Amniotic stem cell (primary cell): ENCODE data around the gene ARHGAP30.

Source experiments
- DNase-seq: peaks from one replicate; lab custom pipeline; 2025; lab: John Stamatoyannopoulos, UW

Gene ARHGAP30

DNA sequence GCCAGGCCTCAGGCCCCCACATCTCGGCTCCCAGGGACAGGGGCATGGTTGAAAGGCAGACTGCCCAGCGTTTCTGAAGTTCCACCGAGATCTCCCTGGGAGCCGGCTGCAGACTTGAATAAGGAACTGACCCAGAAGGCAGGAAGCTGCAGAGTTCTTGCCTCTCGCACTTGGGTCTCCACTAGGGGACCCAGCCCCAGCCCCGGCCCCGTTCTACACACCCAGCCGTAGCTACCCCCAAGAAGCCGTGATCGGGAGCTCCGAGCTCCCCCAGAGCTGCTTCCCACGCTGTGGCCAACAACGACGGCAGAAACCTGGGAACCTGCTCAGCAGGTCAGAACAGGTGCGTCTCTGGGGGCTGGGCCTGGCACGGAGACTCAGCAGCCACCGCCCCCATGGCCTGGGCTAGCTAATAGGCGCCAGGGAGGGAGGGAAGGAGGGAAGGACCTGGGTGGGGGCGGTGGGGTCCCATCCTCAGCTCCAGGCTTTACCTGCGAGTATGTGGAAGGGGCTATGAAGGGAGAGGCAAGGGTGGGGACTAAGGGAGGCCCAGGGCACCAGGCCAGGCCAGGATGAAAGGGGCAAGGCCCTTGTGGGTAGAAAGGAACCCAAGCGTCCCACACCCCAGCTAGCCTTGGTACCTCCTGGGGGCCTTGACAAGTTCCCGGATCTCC is 19.7 kb upstream of the ARHGAP30 start, which contains the start of gene NECTIN4:
TSS of gene NECTIN4 (minus strand) at position 308 of the 674 bp plus-strand sequence. CDS start at position 46, 262 bp downstream.
- DNase-seq, result no peak

DNA sequence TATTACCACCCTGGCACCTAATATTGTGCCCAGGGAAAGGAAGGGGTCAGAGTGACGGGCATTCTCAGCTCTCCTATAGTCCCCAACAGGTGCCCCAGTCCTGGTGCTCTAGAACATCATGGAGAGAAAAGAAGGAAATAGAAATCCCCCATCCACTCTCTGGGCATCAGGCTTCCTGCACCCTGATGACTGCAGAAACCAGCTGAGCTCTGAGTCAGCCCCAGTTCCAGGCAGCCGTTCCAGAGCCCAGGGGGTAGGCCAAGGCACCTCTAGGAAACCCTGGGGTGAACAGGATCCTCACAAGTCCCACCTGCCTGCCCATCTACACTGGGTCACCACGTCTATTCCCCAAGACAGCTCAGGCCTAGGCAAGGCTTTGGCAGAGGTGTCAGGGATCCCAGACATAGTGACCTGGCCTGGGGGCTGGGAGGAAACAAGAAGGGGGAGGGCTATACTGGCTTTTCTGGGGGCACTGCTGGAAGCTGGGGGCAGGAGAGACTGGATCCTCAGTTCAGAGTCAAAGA is 19.0 kb upstream of the ARHGAP30 start:
- DNase-seq, result no peak

DNA sequence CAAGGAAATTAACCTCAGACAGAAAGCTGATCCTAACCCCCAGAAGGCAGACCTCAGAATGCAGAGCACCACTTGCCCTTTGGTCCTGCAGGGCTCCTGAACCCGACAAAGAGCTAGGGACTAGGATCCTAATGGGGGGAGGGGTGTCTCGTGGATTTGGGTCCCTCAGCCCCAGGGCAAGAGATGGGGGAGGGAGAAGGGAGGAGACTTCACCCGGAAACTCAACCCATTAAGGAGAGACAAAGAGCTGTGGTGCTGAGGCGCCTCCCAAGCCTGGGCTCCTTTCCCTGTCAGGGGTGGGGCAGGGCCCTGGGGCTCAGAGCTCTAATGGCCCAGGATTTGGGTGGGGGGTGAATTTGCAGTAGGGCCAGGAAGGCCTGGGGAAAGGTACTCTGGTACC is 16.8 kb upstream of the ARHGAP30 start:
- DNase-seq, result no peak

DNA sequence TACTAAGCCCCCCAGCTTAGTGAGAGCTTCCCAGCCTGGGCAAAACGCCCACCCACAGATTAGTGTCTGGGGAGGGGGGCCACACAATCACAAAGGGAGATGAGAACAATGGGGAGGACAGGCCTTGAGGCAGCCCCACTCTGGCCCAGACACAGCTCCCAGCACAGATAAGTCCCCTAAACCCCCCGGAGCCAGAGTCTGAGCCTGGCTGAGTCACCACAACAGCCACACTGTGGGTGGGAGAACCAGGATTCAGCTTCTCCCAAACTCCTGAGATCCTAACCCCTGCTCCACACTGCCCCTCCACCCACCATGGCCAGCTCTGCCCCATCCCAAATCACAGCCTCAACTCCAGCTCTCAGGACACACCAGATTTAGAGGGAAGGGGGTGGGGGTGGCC is 15.5 kb upstream of the ARHGAP30 start:
- DNase-seq, result no peak

DNA sequence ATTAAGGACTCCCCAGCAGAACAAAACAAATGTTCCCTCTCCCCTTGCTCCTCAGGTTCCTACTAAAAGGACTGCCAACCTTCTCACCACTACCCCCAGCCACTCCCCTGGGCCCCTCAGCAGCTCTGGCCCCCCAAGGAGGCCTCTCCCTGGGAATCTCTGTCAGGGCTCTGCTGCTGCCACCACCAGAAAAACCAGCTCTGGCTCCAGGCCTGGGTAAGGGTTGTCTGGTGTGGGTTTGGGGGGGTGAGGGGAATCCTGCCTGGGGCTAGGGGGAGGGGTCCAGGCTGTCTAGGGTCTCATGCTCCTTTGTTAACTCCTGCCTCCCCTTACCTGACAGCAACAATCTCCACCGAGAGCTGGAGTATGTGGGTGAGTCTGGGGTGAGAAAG is 14.9 kb upstream of the ARHGAP30 start:
- no peak for DNase-seq

DNA sequence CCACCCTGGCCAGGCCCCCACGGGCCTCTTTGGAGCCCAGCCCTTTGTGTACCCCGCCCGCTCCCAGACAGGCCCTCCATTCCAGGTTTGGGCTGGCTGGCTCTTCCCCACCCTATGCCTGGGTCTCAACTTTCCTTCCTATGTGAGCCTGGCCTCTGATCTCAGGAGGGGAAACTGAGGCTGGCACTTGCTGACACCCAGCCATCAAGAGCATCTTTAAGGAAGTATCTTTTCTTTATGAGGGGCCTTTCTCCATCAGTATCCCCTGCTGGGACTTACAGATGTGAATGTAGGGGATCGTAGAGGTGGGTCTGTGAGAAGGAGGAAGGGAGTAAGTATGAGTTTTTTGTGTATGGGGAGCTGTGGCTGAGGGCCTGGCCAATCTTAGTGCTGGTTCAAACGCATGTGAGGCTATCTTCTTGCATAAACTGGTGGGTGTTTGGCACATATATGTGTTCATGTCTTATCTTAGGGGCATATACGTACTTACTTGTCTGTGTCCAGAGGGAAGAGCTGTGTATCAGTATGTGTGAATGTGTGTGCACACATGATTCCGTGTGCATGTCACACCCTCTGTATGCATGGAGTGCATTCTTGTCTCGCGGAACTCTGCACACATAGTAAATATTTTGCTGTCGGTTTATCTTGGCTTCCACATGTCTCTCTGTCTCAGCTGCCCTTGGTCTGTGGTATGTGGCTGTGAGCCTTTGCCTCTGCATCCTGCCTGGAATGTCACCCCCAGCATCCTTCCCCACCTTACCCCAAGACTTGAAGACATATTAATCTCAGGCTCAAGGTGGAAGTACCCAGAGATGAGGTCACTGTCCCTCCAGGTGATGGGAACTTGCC is 14.3 kb upstream of the ARHGAP30 start:
- DNase-seq, result no peak

DNA sequence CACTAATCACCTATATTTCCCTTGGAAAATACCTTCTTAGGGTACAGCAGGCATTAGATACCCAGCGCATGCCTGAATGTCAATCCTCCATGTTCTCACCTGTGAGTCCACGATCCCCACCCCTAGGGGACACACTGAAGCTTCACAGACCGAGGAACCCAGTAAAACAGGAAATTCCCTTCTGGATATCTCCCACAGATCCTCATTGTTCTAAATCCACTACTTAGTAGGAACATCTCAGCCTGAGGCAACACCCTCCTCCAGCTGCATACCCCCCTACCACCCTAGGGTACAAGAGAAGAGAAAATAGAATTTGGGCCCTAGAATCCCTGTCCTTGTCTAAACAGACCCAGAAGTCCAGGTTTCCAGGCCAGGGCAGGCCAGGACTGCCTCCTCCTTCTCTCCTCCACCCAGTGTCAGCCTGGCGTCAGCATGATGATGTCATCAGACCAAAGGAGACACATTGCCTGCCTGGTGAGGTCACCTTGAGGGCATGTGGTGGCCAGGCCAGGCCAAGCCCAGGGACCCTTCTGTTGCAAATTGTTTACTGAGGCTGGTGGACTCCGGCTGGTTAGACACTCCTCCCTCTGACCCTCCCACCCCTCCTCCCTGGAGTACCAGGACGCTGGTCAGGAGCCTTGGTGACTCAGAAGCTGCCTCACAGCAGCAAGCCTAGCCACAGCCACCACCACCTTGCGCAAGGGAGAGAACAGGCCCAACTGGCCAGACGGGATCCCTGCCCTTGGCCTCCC is 13.5 kb upstream of the ARHGAP30 start:
- DNase-seq, result peak; percentile 51

DNA sequence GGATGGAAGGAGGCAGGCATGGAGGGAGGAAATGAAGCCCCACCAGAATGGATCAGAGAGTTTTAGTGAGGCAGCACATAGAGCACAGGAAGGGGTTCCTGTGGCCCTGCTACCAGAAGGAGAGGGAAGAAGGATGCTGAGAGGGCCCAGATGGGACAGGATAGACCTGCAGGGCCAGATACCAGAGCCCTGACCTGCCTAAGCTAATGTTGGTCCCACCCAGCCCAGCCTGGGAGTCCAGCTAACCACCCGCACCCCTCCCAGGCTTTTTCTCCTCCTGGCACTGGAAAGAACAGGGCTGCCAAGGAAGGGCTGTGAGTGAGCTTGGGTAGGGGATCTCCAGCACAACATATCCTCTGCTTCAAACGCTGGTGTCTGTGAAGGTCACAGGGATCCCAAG is 12.8 kb upstream of the ARHGAP30 start:
- no peak for DNase-seq

DNA sequence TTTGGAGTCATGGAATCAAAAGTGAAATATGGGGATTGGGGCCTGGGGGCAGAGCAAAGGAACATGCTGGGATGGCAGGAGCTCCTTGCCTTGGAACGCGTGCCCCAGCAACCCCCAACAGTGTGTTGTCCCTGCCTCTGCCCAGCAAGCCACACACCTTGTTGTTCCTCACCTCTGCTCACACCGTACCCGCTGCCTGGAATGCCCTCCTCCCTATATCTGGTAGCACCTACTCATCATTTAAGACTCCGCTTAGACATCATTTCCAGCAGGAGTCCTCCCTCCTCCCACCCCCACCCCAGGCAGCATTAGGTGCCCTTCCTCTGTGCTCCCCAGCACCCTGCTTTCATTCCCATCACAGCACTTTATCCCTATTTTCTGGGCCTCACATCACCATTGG is 11.8 kb upstream of the ARHGAP30 start:
- no peak for DNase-seq

DNA sequence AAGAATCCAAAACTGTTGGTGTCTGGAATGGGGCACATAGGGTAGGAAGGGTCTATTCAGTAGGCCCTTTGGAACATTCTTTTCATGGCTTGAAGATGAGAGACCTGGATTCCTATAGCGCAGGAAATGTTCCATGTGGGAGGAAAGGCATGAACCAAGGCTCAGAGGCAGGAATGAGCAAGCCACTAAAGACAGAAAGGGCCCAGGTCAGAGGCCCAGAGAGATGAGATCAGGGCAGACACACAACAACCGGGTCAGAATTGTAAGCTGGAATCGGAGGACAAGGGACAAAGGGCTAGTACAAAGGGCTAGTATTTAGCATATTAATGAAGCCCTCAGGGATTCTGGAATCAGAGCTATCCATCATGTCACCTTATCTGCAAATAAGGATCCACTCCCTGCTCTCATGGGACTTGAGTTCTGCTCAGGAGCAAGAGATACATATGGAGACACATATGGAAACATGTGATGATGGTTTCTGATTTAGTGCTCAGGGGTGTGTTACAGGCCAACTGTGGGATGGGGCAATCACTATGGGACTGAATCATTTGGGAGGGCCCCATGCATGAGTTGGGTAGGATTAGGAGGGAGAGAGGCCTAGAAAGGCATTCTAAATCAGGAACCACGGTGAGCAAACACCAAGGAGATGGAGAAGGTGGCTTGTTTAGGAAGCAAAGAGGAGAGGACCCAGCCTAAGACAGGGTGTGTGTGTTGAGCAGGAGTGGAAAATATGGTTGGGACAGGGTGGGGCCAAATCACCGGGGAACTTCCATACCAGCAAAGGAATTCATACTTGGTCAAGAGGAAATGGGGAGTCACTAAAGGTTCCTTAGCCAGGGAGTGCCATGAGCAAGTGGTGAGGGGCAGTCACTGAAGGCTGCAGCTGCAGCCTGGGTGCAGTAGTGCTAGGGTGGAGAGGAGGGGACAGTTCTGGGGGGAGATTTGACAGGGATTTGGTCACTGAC is 11.0 kb upstream of the ARHGAP30 start:
- DNase-seq, result no peak

DNA sequence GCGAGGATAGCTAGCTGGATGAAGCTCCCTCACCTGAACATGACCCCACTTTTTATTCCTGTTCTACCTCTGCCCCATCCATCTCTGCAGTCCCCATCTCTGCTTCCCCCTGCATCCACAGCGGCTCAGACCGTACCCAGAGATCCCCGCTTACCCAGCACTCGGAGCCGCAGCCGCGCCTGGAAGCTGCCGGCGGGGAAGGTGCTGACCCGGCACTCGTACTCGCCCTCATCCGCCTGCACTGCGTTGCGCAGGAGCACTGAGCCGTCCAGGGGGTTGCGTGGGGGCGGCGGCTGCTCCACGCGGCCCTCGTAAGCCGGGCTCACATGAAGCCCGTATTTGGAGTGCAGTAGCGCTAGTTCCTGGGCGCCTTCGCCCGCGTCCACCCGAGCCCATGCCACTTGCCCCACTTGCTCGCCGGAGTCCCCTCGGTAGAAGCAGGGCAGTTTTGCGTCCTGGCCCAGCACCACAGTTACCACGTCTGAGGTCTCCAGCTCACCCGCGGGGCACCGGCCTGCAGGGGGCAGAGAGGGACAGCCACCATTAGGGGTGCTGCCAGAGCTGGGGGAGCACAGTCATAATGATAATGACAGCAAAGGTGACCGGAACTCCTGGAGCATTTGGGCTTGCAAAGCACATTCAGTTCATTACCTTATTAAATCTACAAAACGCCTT is 9.9 kb upstream of the ARHGAP30 start:
- DNase-seq, result no peak

DNA sequence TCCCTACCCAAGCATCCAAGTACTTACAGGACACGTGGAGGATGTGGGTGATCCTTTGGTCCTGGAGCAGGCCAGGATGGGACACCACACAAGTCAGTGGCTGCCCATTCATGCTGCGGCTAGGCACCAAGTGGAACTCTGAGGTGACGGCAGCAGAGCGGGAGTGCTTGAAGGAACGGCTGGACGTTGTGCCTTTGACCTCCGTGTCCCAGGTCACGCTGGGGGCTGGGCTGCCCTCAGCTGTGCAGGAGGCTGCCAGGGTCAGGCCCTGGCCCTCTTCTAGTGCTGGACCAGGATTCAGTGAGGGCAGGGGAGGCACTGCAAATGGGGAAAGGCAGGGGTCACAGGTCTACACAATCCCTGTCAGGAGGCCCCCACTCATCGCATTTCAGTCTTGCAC is 7.7 kb upstream of the ARHGAP30 start:
- DNase-seq, result no peak

DNA sequence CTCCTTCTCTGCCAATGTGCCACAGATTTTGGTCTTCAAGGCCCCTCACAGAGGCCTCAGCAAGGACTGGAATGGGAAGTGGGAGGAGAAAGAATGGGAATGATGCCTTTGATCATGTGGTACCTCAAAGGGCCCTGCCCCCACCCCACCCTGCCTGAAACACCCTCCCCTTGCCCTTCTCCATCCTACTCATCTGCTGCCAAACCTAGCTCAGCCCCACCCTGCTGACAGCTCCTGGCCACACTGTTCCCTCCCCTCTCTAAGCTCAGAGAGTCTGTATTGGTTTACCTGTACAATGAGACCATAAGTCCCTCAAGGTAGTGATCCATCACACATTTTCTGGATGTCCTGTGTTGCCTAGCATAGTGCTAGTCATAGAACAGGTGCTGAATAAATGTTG is 6.7 kb upstream of the ARHGAP30 start:
- DNase-seq, result no peak

DNA sequence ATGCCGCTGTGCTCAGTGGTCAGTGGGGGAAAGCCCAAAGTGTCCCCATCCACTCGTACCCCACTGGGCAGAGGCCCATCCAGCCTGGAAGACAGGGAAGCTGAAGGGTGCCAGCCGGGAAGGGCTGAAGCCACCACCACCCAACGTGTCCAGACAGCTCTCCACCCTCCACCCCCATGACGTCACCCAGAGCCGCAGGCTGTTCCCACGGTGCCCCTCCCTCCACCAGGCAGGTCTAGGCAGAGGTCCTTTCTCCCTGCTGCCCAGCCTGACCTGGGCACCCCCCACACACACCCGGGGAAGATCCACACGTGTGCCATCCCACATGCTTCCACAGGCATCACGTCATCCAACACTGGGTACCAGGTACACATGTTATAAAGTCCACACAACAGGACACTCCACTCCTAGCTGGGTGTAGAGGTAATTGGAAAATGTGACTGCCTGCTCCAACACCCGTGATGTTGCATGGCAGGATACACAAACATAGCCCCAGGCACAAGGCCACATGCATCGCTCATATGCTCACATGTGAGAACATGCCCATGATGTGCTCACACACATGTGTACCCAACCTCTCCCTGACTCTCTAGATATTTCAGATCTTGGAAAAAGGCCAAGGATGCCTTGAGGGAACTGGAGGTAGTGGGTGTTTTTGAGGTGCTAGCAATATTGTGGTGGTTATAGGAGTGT is 5.1 kb upstream of the ARHGAP30 start:
- no peak for DNase-seq

DNA sequence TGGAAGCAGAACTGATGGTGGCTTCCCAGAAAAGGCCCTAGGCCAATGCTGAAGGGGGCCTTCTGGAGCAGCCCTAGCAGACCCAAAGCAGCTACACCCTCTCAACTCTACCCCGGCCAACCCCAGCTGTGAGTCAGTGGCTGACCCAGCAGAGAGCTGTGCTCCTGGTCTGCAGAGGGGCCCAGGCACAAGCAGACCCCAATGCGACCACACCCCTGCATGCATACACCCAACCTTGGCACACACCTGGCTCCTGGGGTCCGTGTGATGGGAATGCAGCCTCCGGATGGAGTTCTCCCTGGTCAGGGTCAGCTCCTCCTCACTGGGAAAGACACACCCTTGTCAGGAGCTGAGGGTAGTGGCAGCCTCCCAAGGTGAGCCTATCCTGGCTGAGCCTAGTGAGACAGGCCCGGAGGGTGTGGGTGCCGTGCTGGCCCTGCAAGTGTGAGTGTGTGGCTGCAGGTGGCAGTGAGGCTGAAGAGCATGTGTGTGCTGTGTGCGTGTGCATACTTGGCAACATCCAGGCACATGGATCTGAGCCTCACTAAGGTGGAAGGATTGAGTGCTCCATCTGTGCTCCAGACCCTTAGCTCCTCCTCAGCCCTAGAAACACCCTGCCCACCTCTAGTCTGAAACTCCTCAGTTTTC is 3.9 kb upstream of the ARHGAP30 start:
- DNase-seq, result no peak

DNA sequence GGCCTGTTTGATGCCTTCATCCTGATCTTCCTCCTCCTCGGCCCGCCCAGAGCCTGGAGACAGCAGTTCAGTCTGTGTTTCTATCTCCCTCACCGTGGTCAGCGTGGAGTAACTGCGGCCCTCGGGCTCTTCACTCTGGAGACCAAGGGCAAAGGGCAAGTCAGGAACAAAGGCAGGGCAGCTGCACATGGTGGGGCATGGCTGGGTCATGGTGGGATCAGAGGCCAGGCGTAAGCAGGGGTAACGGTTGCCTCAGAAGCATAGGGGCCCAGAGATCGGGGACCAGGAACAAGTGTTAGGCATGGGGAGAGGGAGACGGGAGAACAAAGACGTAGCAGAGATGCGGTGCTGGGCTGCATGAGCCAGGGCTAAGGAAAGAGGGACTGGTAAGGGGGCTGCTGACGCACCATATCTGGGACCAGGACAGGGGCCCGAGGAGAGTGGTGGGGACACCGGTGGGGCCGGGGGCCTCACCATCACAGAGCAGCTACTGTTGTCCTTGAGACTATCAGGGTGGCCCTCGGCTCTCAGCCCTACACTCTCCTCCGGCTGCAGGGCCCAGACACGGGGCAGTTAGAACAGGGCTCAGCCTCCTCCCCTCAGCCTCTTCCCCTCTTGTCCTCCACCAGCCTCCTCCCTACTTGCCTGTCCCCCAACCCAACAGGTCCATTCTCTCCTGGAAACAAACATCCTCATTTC is 3.2 kb upstream of the ARHGAP30 start:
- DNase-seq, result no peak

DNA sequence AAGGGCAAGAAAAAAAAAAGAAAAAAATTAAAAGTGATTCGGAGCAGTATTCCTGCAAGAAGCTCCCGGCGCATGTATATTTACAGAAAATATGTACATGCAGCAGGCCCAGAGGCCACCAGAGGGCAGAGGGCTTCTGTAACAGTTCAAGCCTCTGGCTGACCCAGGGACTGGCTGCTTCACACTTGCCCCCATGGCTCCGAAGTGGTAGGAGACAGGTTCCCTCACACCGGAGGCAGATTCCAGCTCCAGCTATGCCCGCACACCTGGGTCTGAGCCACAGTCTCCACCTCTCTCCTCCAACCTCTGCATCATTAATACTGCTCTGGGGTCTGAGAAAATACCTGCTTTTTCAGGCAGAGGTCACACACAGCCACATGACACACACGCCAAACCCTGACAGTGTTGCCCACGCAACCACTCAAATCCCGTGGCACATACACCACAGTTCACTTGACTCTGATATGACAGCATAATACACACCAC is 2.2 kb upstream of the ARHGAP30 start:
- DNase-seq, result no peak

DNA sequence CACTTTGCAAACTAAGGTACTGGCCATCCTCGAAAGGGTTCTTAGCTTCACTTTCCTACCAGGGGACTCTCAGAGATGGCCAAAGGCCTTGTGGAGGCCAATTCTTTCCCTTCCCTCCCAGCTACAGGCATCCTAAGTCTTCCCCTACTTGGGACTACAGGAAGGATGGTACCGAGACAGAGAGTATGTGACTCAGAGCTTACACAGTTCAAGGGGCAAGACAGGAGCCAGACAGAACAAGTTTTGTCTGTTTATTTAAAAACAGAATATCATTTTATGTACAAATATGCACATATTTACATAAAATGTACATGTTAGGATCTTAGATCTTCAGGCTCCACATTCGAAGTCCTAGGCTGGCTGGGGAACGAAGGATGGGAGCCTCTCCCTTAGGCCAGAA is 1.1 kb upstream of the ARHGAP30 start:
- no peak for DNase-seq

DNA sequence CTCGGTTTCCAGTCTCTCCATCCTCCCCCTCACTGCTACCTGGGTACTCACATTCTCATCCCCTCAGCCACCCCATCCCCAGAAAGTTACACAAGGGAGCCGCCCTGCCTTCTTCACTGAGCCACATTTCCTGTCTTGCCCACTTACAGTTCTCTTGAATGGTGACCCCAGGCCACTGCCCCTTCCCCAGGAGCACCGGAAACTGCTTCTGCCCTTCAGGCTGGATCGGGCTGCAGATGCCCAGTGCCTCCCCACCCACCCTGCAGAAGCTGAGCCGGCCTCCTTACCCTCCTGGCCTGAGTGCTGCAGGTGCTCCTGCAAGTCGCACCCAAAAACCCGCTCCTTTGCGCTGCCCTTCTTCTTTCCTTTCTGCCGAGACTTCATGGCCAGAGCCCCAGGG is 450 bp downstream of the ARHGAP30 start:
- DNase-seq, result no peak
